OCI-LY1 (cell line): ENCODE data around the gene DAO.
"Not testable (repeated sequence)": the region's sequence is repeated elsewhere in the genome, so short reads cannot be mapped to it uniquely, and the experiment has no call there.

Source experiments
- H2AFZ ChIP-seq: fragments of 200-600 bp; sonication (generic), shearing (Covaris generic); 2 replicates; pipeline ENCODE4 v1.6.0; 2014; ENCODE audit warnings: antibody characterized with exemption, mild to moderate bottlenecking, low read length
- H3F3A ChIP-seq: fragments of 200-600 bp; sonication (generic), shearing (Covaris generic); 2 replicates; pipeline ENCODE4 v1.6.0; 2014; ENCODE audit warnings: mild to moderate bottlenecking, antibody characterized with exemption, low read length, moderate library complexity; ENCODE audit not compliant: insufficient read depth
- H3K27ac ChIP-seq: fragments of 200-600 bp; sonication (generic); 2 replicates; pipeline ENCODE4 v1.5.1; 2014; ENCODE audit warnings: low read length, mixed run types, mild to moderate bottlenecking, low read depth; ENCODE audit not compliant: poor library complexity, severe bottlenecking
- H3K27me3 ChIP-seq: fragments of 200-600 bp; sonication (generic); 2 replicates; pipeline ENCODE4 v1.6.0; 2014; ENCODE audit warnings: antibody characterized with exemption, mild to moderate bottlenecking, low read length, moderate library complexity; ENCODE audit not compliant: insufficient read depth
- H3K36me3 ChIP-seq: fragments of 200-600 bp; sonication (generic); 2 replicates; pipeline ENCODE4 v1.6.1; 2014; ENCODE audit warnings: mild to moderate bottlenecking, antibody characterized with exemption, low read length, moderate library complexity, mixed read lengths; ENCODE audit not compliant: insufficient read depth
- H3K4me1 ChIP-seq: fragments of 200-600 bp; sonication (generic); 2 replicates; pipeline ENCODE4 v1.5.1; 2014; ENCODE audit warnings: mild to moderate bottlenecking, low read length, moderate library complexity; ENCODE audit not compliant: insufficient read depth, severe bottlenecking
- H3K4me2 ChIP-seq: fragments of 200-600 bp; sonication (generic), shearing (Covaris generic); 2 replicates; pipeline ENCODE4 v1.6.1; 2014; ENCODE audit warnings: low read length
- H3K4me3 ChIP-seq: fragments of 200-600 bp; sonication (generic); 2 replicates; pipeline ENCODE4 v1.5.1; 2014; ENCODE audit warnings: low read length, low read depth, mild to moderate bottlenecking, mixed read lengths; ENCODE audit not compliant: poor library complexity, severe bottlenecking
- H3K79me2 ChIP-seq: fragments of 200-600 bp; shearing (Covaris generic); 2 replicates; pipeline ENCODE4 v1.6.1; 2016; ENCODE audit warnings: mixed run types, low read length, mixed read lengths; ENCODE audit not compliant: insufficient read depth
- H3K9ac ChIP-seq: fragments of 200-600 bp; sonication (generic), shearing (Covaris generic); 2 replicates; pipeline ENCODE4 v1.6.1; 2014; ENCODE audit warnings: mild to moderate bottlenecking, low read length, mixed read lengths
- H3K9me2 ChIP-seq: fragments of 200-600 bp; sonication (generic), shearing (Covaris generic); 2 replicates; pipeline ENCODE4 v1.6.1; 2014; ENCODE audit warnings: low read depth, mild to moderate bottlenecking, low read length, mixed read lengths
- H3K9me3 ChIP-seq: fragments of 200-600 bp; shearing (Covaris generic); 2 replicates; pipeline ENCODE4 v1.6.1; 2014; ENCODE audit warnings: low read length, mixed read lengths
- H4K20me1 ChIP-seq: fragments of 200-600 bp; sonication (generic), shearing (Covaris generic); 2 replicates; pipeline ENCODE4 v1.6.0; 2016; ENCODE audit warnings: mild to moderate bottlenecking, low read length; ENCODE audit not compliant: insufficient read depth
- EZH2 ChIP-seq: fragments of 200-600 bp; sonication (generic), shearing (Covaris generic); IDR thresholded peaks from 2 replicates; pipeline ENCODE4 v1.8.0; 2017; ENCODE audit warnings: borderline replicate concordance, mixed run types, mild to moderate bottlenecking, antibody characterized with exemption, low read length, moderate library complexity, mixed read lengths
- TF ChIP-seq, protein P1 (sequence below): fragments of 200-600 bp; sonication (generic), shearing (Covaris generic); IDR thresholded peaks from 2 replicates; pipeline ENCODE4 v1.5.1; 2017; ENCODE audit warnings: mild to moderate bottlenecking, antibody characterized with exemption, low read length, moderate library complexity, mixed read lengths

The DAO gene

DNA sequence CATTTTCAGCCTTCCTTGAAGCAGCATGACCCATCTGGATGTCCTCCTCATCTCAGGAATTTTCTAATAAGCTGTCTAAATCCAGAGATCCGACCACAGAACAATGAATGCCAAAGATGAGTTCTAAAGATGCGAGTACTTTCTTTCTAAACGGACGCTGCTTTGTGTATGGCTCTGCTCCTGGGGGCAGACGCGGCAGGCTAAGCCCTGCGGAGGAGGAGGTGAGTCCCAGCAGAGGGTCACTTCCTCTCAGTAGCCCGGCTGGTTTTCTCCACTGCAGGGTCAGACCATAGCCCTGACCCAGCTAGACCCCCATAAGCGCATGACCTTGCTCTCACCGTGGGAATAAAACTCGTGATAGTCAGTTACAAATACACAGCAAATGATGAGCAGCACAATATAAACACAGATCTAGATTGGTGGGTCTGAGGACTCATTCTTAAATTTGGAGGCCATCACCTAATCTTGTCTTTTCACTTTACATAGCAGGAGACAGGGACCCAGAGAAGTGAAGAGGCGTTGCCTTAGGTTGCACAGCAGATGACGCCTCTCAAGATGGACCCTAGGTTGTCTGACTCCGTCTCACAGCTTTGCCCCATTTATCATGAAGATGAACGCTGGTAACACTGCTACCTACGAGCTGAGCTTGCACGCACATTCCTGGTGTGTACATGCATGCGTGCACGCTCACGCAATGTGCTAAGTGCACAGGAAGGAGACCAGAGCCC lies 39.1 kb upstream of the DAO start:
- Histone ChIP-seq H3K27me3 (no peaks in the 10 kb centered on the region), H3K4me2 (no peak overlapping the region), H3K79me2 (no peaks in the 10 kb centered on the region)

DNA sequence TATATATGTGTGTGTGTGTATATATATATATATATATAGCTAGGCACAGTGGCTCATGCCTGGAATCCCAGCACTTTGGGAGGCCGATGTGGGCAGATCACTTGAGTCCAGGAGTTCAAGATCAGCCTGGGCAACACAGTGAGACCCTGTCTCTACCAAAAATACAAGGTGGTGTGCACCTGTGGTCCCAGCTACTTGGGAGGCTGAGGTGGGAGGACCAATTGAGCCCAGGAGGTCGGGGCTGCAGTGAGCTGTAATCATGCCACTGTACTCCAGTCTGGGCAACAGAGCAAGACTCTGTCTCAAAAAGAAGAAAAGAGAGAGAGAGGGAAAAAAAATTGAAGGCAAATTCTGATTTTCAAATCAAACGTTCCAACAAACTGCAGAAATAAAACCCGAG lies 38.1 kb upstream of the DAO start:
- H3K4me1 ChIP-seq, H3K9me3 ChIP-seq, H3K9me2 ChIP-seq, H3K36me3 ChIP-seq, H3K4me2 ChIP-seq, H3F3A ChIP-seq, H3K27me3 ChIP-seq, H3K27ac ChIP-seq, H4K20me1 ChIP-seq, H3K4me3 ChIP-seq, H3K9ac ChIP-seq, H2AFZ ChIP-seq, H3K79me2 ChIP-seq: not testable (repeated sequence)

More for the DNA sequence above, 39.1 kb upstream of the DAO start:
- Histone ChIP-seq H3K9me2 (no peaks in the 10 kb centered on the region), H4K20me1 (no peaks in the 10 kb centered on the region), H3K27ac (no peak overlapping the region), H3K4me1 (peaks cover 8% of the 10 kb centered on the region), H3K4me3 (no peak overlapping the region), H3K9ac (no peak overlapping the region), H3F3A (no peaks in the 10 kb centered on the region), H3K36me3 (no peaks in the 10 kb centered on the region), H2AFZ (no peak overlapping the region), H3K9me3 (no peaks in the 10 kb centered on the region)
- TF ChIP-seq, protein P1, sequence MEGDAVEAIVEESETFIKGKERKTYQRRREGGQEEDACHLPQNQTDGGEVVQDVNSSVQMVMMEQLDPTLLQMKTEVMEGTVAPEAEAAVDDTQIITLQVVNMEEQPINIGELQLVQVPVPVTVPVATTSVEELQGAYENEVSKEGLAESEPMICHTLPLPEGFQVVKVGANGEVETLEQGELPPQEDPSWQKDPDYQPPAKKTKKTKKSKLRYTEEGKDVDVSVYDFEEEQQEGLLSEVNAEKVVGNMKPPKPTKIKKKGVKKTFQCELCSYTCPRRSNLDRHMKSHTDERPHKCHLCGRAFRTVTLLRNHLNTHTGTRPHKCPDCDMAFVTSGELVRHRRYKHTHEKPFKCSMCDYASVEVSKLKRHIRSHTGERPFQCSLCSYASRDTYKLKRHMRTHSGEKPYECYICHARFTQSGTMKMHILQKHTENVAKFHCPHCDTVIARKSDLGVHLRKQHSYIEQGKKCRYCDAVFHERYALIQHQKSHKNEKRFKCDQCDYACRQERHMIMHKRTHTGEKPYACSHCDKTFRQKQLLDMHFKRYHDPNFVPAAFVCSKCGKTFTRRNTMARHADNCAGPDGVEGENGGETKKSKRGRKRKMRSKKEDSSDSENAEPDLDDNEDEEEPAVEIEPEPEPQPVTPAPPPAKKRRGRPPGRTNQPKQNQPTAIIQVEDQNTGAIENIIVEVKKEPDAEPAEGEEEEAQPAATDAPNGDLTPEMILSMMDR: no peak
- no peak for TF ChIP-seq EZH2

DNA sequence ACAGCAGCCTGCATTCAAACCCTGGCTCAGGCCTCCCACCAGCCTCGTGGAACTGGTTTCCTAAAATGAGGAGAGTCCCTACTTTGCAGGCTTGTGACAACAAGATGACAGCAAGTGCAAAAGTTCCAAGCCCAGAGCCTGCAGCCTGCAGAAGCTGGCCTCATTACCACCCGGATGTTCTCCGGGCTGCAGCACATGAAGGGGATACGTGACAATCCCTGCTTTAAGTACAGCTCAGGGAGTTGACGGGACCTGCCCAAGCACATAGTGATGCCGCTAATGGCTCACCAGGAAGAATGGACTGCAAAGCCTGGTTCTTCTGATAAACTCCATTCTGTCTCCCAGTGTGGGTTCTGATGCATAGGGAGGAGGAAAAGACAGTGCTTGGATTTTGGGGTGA lies 37.5 kb upstream of the DAO start:
- Histone ChIP-seq H3K9me2 (no peaks in the 10 kb centered on the region), H3K9ac (no peak overlapping the region), H3K36me3 (no peaks in the 10 kb centered on the region), H3K27me3 (no peaks in the 10 kb centered on the region), H3K4me2 (no peak overlapping the region), H2AFZ (no peak overlapping the region), H3K9me3 (no peaks in the 10 kb centered on the region), H3K27ac (no peak overlapping the region), H3K4me3 (no peak overlapping the region), H3K79me2 (no peaks in the 10 kb centered on the region), H3K4me1 (peaks cover 8% of the 10 kb centered on the region), H4K20me1 (no peaks in the 10 kb centered on the region), H3F3A (no peaks in the 10 kb centered on the region)
- TF ChIP-seq, protein P1: no peak
- TF ChIP-seq EZH2: no peak

DNA sequence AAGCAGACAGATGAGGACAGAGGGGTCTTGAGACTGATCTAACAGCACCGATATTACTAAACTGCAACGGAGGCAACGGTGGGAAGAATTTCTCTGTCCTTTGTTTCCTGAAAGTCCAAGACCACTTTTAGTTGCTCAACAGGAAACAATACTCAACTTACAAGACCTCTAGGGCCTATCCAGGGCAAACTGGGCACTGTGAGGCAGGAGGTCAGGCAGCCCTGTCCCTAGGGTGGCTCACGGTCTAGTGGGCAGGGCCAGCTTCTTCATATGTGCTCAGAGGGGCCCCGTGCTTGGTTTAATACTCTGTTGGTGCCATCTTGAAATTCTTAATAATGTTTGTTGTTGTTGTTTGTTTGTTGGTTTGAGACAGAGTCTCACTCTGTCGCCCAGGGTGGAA lies 36.7 kb upstream of the DAO start:
- no peaks in the 10 kb centered on the region for H4K20me1 ChIP-seq
- H3K27me3 ChIP-seq: no peaks in the 10 kb centered on the region
- H3K9me2 ChIP-seq: no peaks in the 10 kb centered on the region
- no peak overlapping the region for H3K9ac ChIP-seq
- peaks cover 6% of the 10 kb centered on the region for H3K4me1 ChIP-seq
- H3K36me3 ChIP-seq: no peaks in the 10 kb centered on the region
- H3F3A ChIP-seq: no peaks in the 10 kb centered on the region
- H3K4me2 ChIP-seq: no peak overlapping the region
- H3K9me3 ChIP-seq: no peaks in the 10 kb centered on the region
- no peak overlapping the region for H3K4me3 ChIP-seq
- TF ChIP-seq, protein P1: no peak
- TF ChIP-seq EZH2: no peak
- H2AFZ ChIP-seq: no peak overlapping the region
- H3K79me2 ChIP-seq: no peaks in the 10 kb centered on the region
- no peak overlapping the region for H3K27ac ChIP-seq
